Measurements from ENCODE around the gene GTPBP4. TPM values are rescaled to one million over a fixed set of nuclear protein-coding genes. Genes with fewer than 3 reads are reported as not detected.

GTPBP4 gene
- total and polyA plus RNA-seq, 9 of the 15 experiments (the other 6 are each of a cell fraction or from before 2014, with no cell fraction given) = 79.0 to 155 (median 128) TPM

DNA sequence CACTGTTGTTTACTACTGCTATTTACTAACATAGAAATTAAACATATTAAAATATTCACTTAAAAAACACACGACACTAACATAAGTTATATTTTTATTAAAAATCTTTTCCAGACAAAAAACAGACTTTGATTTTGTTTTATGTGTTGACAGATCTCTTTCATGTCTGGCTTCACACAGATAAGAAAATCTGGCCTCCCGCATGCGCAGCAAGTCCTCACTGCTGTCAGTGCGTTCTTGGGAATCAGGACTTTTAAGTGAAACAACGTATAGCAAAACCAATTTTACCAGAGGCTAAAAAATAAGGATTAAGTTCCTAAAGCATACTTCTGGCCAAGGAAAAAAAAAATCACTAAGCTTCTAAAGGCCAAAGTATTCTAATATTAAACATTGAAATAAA lies 61.9 kb downstream of the GTPBP4 start (continued):
- TF ChIP-seq CUX1 (CRISPR knock-in tag; IDR thresholded peaks at IDR 0.05) (no peak), NFYB (IDR thresholded peaks at IDR 0.05; ENCODE audit: extremely low read depth, insufficient read length) (no peak), NFIC (IDR thresholded peaks at IDR 0.05) (0 out of 2 replicates have a peak, but pooled peaks have one; percentile 19), PHF8 (IDR thresholded peaks at IDR 0.05; ENCODE audit: borderline replicate concordance, low read length) (no peak), MYNN (IDR thresholded peaks at IDR 0.05) (0 out of 2 replicates have a peak, but pooled peaks have one; percentile 52), MYNN (CRISPR knock-in tag; IDR thresholded peaks at IDR 0.05) (no peak), E2F6 (IDR thresholded peaks at IDR 0.05; ENCODE audit: borderline replicate concordance in 1 of 2, extremely low read depth in 1 of 2, insufficient read depth in 1 of 2, insufficient read length in 1 of 2, low read depth in 1 of 2, low read length in 1 of 2, poor library complexity in 1 of 2, severe bottlenecking in 1 of 2) (no peak), ETS2 (tag; IDR thresholded peaks at IDR 0.05; ENCODE audit: borderline replicate concordance, poor library complexity, severe bottlenecking) (no peak), ID3 (CRISPR knock-in tag; IDR thresholded peaks at IDR 0.05) (no peak), ID3 (tag; IDR thresholded peaks at IDR 0.05) (no peak), SREBF1 (IDR thresholded peaks at IDR 0.05; ENCODE audit: borderline replicate concordance, low read depth, low read length) (no peak), ATF7 (IDR thresholded peaks at IDR 0.05) (no peak), POLR2H (tag; IDR thresholded peaks at IDR 0.05; ENCODE audit: low read depth) (no peak), GATAD2A (IDR thresholded peaks at IDR 0.05) (no peak), SRSF9 (IDR thresholded peaks at IDR 0.05; ENCODE audit: borderline replicate concordance, low read depth, low read length) (no peak), CHD4 (IDR thresholded peaks at IDR 0.05; ENCODE audit: insufficient read depth, insufficient replicate concordance, low read depth, low read length, poor library complexity, severe bottlenecking) (no peak), FOSL1 (tag; conservative IDR thresholded peaks at IDR 0.05) (no peak), NFE2 (IDR thresholded peaks at IDR 0.05; ENCODE audit: low read depth) (no peak), NUFIP1 (IDR thresholded peaks at IDR 0.05; ENCODE audit: partially characterized antibody) (no peak), ZNF707 (CRISPR knock-in tag; conservative IDR thresholded peaks at IDR 0.05) (no peak)
- TF ChIP-seq, protein P1, sequence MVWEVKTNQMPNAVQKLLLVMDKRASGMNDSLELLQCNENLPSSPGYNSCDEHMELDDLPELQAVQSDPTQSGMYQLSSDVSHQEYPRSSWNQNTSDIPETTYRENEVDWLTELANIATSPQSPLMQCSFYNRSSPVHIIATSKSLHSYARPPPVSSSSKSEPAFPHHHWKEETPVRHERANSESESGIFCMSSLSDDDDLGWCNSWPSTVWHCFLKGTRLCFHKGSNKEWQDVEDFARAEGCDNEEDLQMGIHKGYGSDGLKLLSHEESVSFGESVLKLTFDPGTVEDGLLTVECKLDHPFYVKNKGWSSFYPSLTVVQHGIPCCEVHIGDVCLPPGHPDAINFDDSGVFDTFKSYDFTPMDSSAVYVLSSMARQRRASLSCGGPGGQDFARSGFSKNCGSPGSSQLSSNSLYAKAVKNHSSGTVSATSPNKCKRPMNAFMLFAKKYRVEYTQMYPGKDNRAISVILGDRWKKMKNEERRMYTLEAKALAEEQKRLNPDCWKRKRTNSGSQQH (CRISPR knock-in tag; IDR thresholded peaks at IDR 0.05) = no peak

Measured in K562 (cell line).